Measurements from ENCODE around the gene KRT6C.
"Not testable (repeated sequence)": the region's sequence is repeated elsewhere in the genome, so short reads cannot be mapped to it uniquely, and the experiment has no call there.

Gene KRT6C

GRCh38 chr12:52488736-52489135 lies 15.1 kb upstream of the KRT6C start:
- no peaks in the 10 kb centered on the region for H3F3A ChIP-seq (ENCODE audit: insufficient read depth, low read length)
- H4K20me1 ChIP-seq (ENCODE audit: insufficient read depth, low read length), result no peaks in the 10 kb centered on the region
- H3K27me3 ChIP-seq (ENCODE audit: insufficient read depth, low read length), result no peaks in the 10 kb centered on the region
- H3K9me3 ChIP-seq (ENCODE audit: low read length), result no peaks in the 10 kb centered on the region
- no peaks in the 10 kb centered on the region for H3K36me3 ChIP-seq (ENCODE audit: insufficient read depth, low read length)
- H3K4me1 ChIP-seq (ENCODE audit: insufficient read depth, low read length, severe bottlenecking), result no peaks in the 10 kb centered on the region
- TF ChIP-seq, protein P1, sequence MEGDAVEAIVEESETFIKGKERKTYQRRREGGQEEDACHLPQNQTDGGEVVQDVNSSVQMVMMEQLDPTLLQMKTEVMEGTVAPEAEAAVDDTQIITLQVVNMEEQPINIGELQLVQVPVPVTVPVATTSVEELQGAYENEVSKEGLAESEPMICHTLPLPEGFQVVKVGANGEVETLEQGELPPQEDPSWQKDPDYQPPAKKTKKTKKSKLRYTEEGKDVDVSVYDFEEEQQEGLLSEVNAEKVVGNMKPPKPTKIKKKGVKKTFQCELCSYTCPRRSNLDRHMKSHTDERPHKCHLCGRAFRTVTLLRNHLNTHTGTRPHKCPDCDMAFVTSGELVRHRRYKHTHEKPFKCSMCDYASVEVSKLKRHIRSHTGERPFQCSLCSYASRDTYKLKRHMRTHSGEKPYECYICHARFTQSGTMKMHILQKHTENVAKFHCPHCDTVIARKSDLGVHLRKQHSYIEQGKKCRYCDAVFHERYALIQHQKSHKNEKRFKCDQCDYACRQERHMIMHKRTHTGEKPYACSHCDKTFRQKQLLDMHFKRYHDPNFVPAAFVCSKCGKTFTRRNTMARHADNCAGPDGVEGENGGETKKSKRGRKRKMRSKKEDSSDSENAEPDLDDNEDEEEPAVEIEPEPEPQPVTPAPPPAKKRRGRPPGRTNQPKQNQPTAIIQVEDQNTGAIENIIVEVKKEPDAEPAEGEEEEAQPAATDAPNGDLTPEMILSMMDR (IDR thresholded peaks at IDR 0.05; ENCODE audit: low read length), result no peak
- no peak for TF ChIP-seq EZH2 (IDR thresholded peaks at IDR 0.05; ENCODE audit: borderline replicate concordance, low read length)
- no peak overlapping the region for H3K27ac ChIP-seq (ENCODE audit: low read depth, low read length, poor library complexity, severe bottlenecking)
- no peak overlapping the region for H3K4me3 ChIP-seq (ENCODE audit: low read depth, low read length, poor library complexity, severe bottlenecking)
- H3K9me2 ChIP-seq (ENCODE audit: low read depth, low read length), result no peaks in the 10 kb centered on the region
- no peak overlapping the region for H3K9ac ChIP-seq (ENCODE audit: low read length)
- H2AFZ ChIP-seq (ENCODE audit: low read length), result no peak overlapping the region
- H3K79me2 ChIP-seq (ENCODE audit: insufficient read depth, low read length), result no peaks in the 10 kb centered on the region
- H3K4me2 ChIP-seq (ENCODE audit: low read length), result no peak overlapping the region

DNA sequence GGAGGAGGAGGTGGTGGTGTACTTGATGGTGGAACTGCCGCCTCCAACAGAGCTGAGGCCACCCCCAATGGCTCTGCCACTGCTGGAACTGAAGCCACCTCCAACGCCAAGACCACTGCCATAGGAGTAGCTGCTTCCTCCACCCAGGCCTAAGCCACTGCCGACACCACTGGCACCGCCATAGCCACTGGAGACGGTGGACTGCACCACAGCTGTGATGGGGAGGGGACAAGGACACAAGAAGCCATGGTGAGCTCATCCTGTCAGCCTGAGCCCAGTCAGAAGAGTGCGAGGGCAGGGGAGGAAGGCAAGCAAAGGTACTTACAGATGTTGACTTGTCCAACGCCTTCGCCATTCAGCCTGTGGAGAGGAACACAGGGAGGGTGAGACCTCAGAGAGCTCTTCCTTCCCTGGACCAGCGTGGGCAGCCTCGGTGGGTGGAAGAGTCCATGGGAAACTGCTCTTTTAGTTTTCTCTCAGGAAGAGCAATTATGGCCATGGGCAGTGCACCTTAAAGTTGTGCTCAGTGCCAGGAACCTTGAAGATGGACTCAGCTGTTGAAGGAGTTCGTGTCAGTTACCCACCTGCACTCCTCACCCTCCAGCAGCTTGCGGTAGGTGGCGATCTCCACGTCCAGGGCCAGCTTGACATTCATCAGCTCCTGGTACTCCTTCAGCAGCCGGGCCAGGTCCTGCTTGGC lies 14.3 kb upstream of the KRT6C start:
- not testable (repeated sequence) for H2AFZ ChIP-seq (ENCODE audit: low read length); H3F3A ChIP-seq (ENCODE audit: insufficient read depth, low read length); H3K4me3 ChIP-seq (ENCODE audit: low read depth, low read length, poor library complexity, severe bottlenecking); H3K27ac ChIP-seq (ENCODE audit: low read depth, low read length, poor library complexity, severe bottlenecking); H4K20me1 ChIP-seq (ENCODE audit: insufficient read depth, low read length); H3K27me3 ChIP-seq (ENCODE audit: insufficient read depth, low read length); H3K36me3 ChIP-seq (ENCODE audit: insufficient read depth, low read length); H3K9me3 ChIP-seq (ENCODE audit: low read length); H3K9ac ChIP-seq (ENCODE audit: low read length); H3K9me2 ChIP-seq (ENCODE audit: low read depth, low read length); H3K4me1 ChIP-seq (ENCODE audit: insufficient read depth, low read length, severe bottlenecking); H3K79me2 ChIP-seq (ENCODE audit: insufficient read depth, low read length); H3K4me2 ChIP-seq (ENCODE audit: low read length)

GRCh38 chr12:52487211-52487610 lies 13.6 kb upstream of the KRT6C start:
- no peaks in the 10 kb centered on the region for H3K36me3 ChIP-seq (ENCODE audit: insufficient read depth, low read length)
- no peaks in the 10 kb centered on the region for H3K27me3 ChIP-seq (ENCODE audit: insufficient read depth, low read length)
- H3K9me3 ChIP-seq (ENCODE audit: low read length), result no peaks in the 10 kb centered on the region
- no peak overlapping the region for H3K4me2 ChIP-seq (ENCODE audit: low read length)
- H3K9me2 ChIP-seq (ENCODE audit: low read depth, low read length), result no peaks in the 10 kb centered on the region
- no peaks in the 10 kb centered on the region for H3F3A ChIP-seq (ENCODE audit: insufficient read depth, low read length)
- H3K4me3 ChIP-seq (ENCODE audit: low read depth, low read length, poor library complexity, severe bottlenecking), result no peak overlapping the region
- H3K79me2 ChIP-seq (ENCODE audit: insufficient read depth, low read length), result no peaks in the 10 kb centered on the region
- H4K20me1 ChIP-seq (ENCODE audit: insufficient read depth, low read length), result no peaks in the 10 kb centered on the region
- no peaks in the 10 kb centered on the region for H3K4me1 ChIP-seq (ENCODE audit: insufficient read depth, low read length, severe bottlenecking)
- no peak overlapping the region for H2AFZ ChIP-seq (ENCODE audit: low read length)
- H3K27ac ChIP-seq (ENCODE audit: low read depth, low read length, poor library complexity, severe bottlenecking), result no peak overlapping the region
- H3K9ac ChIP-seq (ENCODE audit: low read length), result no peak overlapping the region
- TF ChIP-seq, protein P1 (IDR thresholded peaks at IDR 0.05; ENCODE audit: low read length), result no peak
- TF ChIP-seq EZH2 (IDR thresholded peaks at IDR 0.05; ENCODE audit: borderline replicate concordance, low read length), result no peak
